ENCODE measurements around the gene GIGYF1. TPM values are rescaled to one million over a fixed set of nuclear protein-coding genes. Genes with fewer than 3 reads are reported as not detected.
"Not testable (repeated sequence)": the region's sequence is repeated elsewhere in the genome, so short reads cannot be mapped to it uniquely, and the experiment has no call there.

Gene GIGYF1
- total RNA-seq, 1 donor from 2014 or later, result 23.5 TPM

- no peak for DNase-seq (ENCODE audit: low read depth)
- no peaks in the 10 kb centered on the region for H3K36me3 ChIP-seq (ENCODE audit: control insufficient read depth, insufficient read depth, low read length)
Measured at GRCh38 chr7:100721505-100721812, 27.4 kb upstream of the GIGYF1 start.

GRCh38 chr7:100720671-100721504, 26.8 kb upstream of the GIGYF1 start:
- DNase-seq (ENCODE audit: low read depth), result no peak
- Histone ChIP-seq H3K36me3 (ENCODE audit: control insufficient read depth, insufficient read depth, low read length) (no peaks in the 10 kb centered on the region), H3K27me3 (ENCODE audit: control insufficient read depth, insufficient read depth, low read length) (peaks cover 39% of the 10 kb centered on the region), H3K4me3 (ENCODE audit: low read depth, low read length) (no peak overlapping the region)
- no peak for TF ChIP-seq CTCF (IDR thresholded peaks at IDR 0.05; ENCODE audit: insufficient read depth, low read length, poor library complexity, severe bottlenecking)

More at GRCh38 chr7:100721505-100721812, 27.4 kb upstream of the GIGYF1 start:
- TF ChIP-seq CTCF (IDR thresholded peaks at IDR 0.05; ENCODE audit: insufficient read depth, low read length, poor library complexity, severe bottlenecking), result no peak
- Histone ChIP-seq H3K4me3 (ENCODE audit: low read depth, low read length) (no peak overlapping the region), H3K27me3 (ENCODE audit: control insufficient read depth, insufficient read depth, low read length) (peaks cover 39% of the 10 kb centered on the region)

- Histone ChIP-seq H3K27me3 (ENCODE audit: control insufficient read depth, insufficient read depth, low read length) (peaks cover 39% of the 10 kb centered on the region), H3K4me3 (ENCODE audit: low read depth, low read length) (no peak within 1 kb of the TSS), H3K36me3 (ENCODE audit: control insufficient read depth, insufficient read depth, low read length) (no peaks in the 10 kb centered on the region)
- no peak for DNase-seq (ENCODE audit: low read depth)
- TF ChIP-seq CTCF (IDR thresholded peaks at IDR 0.05; ENCODE audit: insufficient read depth, low read length, poor library complexity, severe bottlenecking), result no peak
Measured at GRCh38 chr7:100720279-100720670, 26.2 kb upstream of the GIGYF1 start, which contains the start of gene EPO. EPO (plus strand) TSS chr7:100720468; CDS start chr7:100720981, 513 bp downstream.

GRCh38 chr7:100719523-100720278, 25.7 kb upstream of the GIGYF1 start:
- Histone ChIP-seq H3K36me3 (ENCODE audit: control insufficient read depth, insufficient read depth, low read length) (no peaks in the 10 kb centered on the region), H3K27me3 (ENCODE audit: control insufficient read depth, insufficient read depth, low read length) (peaks cover 39% of the 10 kb centered on the region), H3K4me3 (ENCODE audit: low read depth, low read length) (no peak overlapping the region)
- peak; percentile 39 for TF ChIP-seq CTCF (IDR thresholded peaks at IDR 0.05; ENCODE audit: insufficient read depth, low read length, poor library complexity, severe bottlenecking)
- no peak for DNase-seq (ENCODE audit: low read depth)

- not testable (repeated sequence) for H3K36me3 ChIP-seq (ENCODE audit: control insufficient read depth, insufficient read depth, low read length); H3K4me3 ChIP-seq (ENCODE audit: low read depth, low read length); DNase-seq (ENCODE audit: low read depth)
- H3K27me3 ChIP-seq (ENCODE audit: control insufficient read depth, insufficient read depth, low read length), result peaks cover 27% of the 10 kb centered on the region
Measured at GRCh38 chr7:100717073-100717472, 23.0 kb upstream of the GIGYF1 start.

- no peak overlapping the region for H3K4me3 ChIP-seq (ENCODE audit: low read depth, low read length)
- TF ChIP-seq CTCF (IDR thresholded peaks at IDR 0.05; ENCODE audit: insufficient read depth, low read length, poor library complexity, severe bottlenecking), result no peak
- H3K27me3 ChIP-seq (ENCODE audit: control insufficient read depth, insufficient read depth, low read length), result peaks cover 6% of the 10 kb centered on the region
- no peaks in the 10 kb centered on the region for H3K36me3 ChIP-seq (ENCODE audit: control insufficient read depth, insufficient read depth, low read length)
- no peak for DNase-seq (ENCODE audit: low read depth)
Measured at GRCh38 chr7:100714725-100715124, 20.7 kb upstream of the GIGYF1 start.

Data from kidney epithelial cell (primary cell).